CD14-positive monocyte (primary cell): Measurements from ENCODE around the gene PKP3. TPM values are rescaled to one million over a fixed set of nuclear protein-coding genes. Genes with fewer than 3 reads are reported as not detected.
A peak's percentile ranks its signal among the peaks of the same experiment; 100 is the strongest.

Experiments
- DNase-seq, 3 donors: peaks; one replicate each; pipeline ENCODE4 v3.0.0-alpha.2; 2011 to 2022
- H2AFZ ChIP-seq: 2 replicates; pipeline ENCODE4 v1.6.0; 2012; ENCODE audit warnings: mild to moderate bottlenecking, low read depth, low read length, inconsistent platforms; ENCODE audit not compliant: insufficient read depth, poor library complexity, severe bottlenecking
- H3K27ac ChIP-seq, 2 donors: 1 replicate in 1 of 2; 2 replicates in 1 of 2; pipeline ENCODE4 v1.5.1; 2012 to 2013; ENCODE audit warnings: low read length in 2 of 2, control low read depth in 1 of 2, inconsistent platforms in 1 of 2, low read depth in 1 of 2, mild to moderate bottlenecking in 1 of 2
- H3K27me3 ChIP-seq, 2 donors: one replicate each; pipeline versions ENCODE4 v1.6.0 to v1.6.1; 2011 to 2013; ENCODE audit warnings: low read length in 2 of 2; ENCODE audit not compliant: control insufficient read depth in 2 of 2, insufficient read depth in 2 of 2
- H3K36me3 ChIP-seq, 2 donors: replicated peaks in 1 of 2; 1 replicate in 1 of 2; 2 replicates in 1 of 2; pipeline versions ENCODE4 v1.5.1 to v1.6.1; 2012 to 2013; ENCODE audit warnings: low read length in 2 of 2, control low read depth in 1 of 2, inconsistent platforms in 1 of 2, mild to moderate bottlenecking in 1 of 2; ENCODE audit not compliant: insufficient read depth in 2 of 2, control insufficient read depth in 1 of 2
- H3K4me1 ChIP-seq, 2 donors: 1 replicate in 1 of 2; 2 replicates in 1 of 2; pipeline versions ENCODE4 v1.5.1 to v1.6.1; 2012 to 2013; ENCODE audit warnings: low read length in 2 of 2, control low read depth in 1 of 2, inconsistent platforms in 1 of 2, mild to moderate bottlenecking in 1 of 2, moderate library complexity in 1 of 2; ENCODE audit not compliant: insufficient read depth in 2 of 2, control insufficient read depth in 1 of 2
- H3K4me2 ChIP-seq: replicated peaks from 2 replicates; pipeline ENCODE3; 2012; ENCODE audit warnings: low read length, moderate library complexity, mild to moderate bottlenecking; ENCODE audit not compliant: poor library complexity, severe bottlenecking; ENCODE audit errors: extremely low read depth
- H3K4me3 ChIP-seq, 3 experiments: fragments of 200-600 bp in 1 of 3; sonication (generic) in 1 of 3; replicated peaks in 1 of 3; 1 replicate in 2 of 3; 2 replicates in 1 of 3; pipeline ENCODE4 v1.5.1; 2011 to 2013; ENCODE audit warnings: low read length in 3 of 3, mild to moderate bottlenecking in 3 of 3, control low read depth in 2 of 3, low read depth in 2 of 3, inconsistent platforms in 1 of 3, moderate library complexity in 1 of 3
- H3K79me2 ChIP-seq: 2 replicates; pipeline ENCODE4 v1.6.0; 2012; ENCODE audit warnings: mild to moderate bottlenecking, control low read depth, inconsistent platforms, low read length, moderate library complexity; ENCODE audit not compliant: insufficient read depth
- H3K9ac ChIP-seq: 2 replicates; pipeline ENCODE4 v1.6.0; 2017; ENCODE audit warnings: low read length, mild to moderate bottlenecking; ENCODE audit not compliant: insufficient read depth, poor library complexity, severe bottlenecking
- H3K9me3 ChIP-seq, 2 donors: replicated peaks in 1 of 2; 1 replicate in 1 of 2; 2 replicates in 1 of 2; pipeline versions ENCODE4 v1.5.1 to v1.6.1; 2012 to 2013; ENCODE audit warnings: low read length in 2 of 2, control low read depth in 1 of 2; ENCODE audit not compliant: control insufficient read depth in 1 of 2, insufficient read depth in 1 of 2
- H4K20me1 ChIP-seq: 2 replicates; pipeline ENCODE4 v1.6.0; 2012; ENCODE audit warnings: mild to moderate bottlenecking, low read length, control low read depth, moderate library complexity; ENCODE audit not compliant: insufficient read depth
- H3K27ac Mint-ChIP-seq, 7 donors: one replicate each; pipeline ENCODE4 v1.8.0; 2020; ENCODE audit warnings: mild to moderate bottlenecking in 7 of 7, mixed read lengths in 7 of 7, moderate library complexity in 6 of 7, inconsistent platforms in 2 of 7
- H3K27me3 Mint-ChIP-seq, 3 donors: one replicate each; pipeline ENCODE4 v1.8.0; 2021 to 2022; ENCODE audit warnings: low read depth in 3 of 3, mild to moderate bottlenecking in 3 of 3, mixed read lengths in 3 of 3, moderate library complexity in 3 of 3, inconsistent platforms in 1 of 3
- H3K36me3 Mint-ChIP-seq, 2 donors: one replicate each; pipeline ENCODE4 v1.8.0; 2020; ENCODE audit warnings: mixed read lengths in 2 of 2, inconsistent platforms in 1 of 2, mild to moderate bottlenecking in 1 of 2
- H3K4me1 Mint-ChIP-seq: one replicate; pipeline ENCODE4 v1.8.0; 2020; ENCODE audit warnings: mild to moderate bottlenecking, mixed read lengths
- H3K4me3 Mint-ChIP-seq, 2 donors: one replicate each; pipeline ENCODE4 v1.8.0; 2020; ENCODE audit warnings: mild to moderate bottlenecking in 2 of 2, mixed read lengths in 2 of 2, moderate library complexity in 1 of 2
- H3K9me3 Mint-ChIP-seq, 7 donors: one replicate each; pipeline ENCODE4 v1.8.0; 2020 to 2022; ENCODE audit warnings: mixed read lengths in 7 of 7, mild to moderate bottlenecking in 6 of 7, moderate library complexity in 6 of 7, inconsistent platforms in 2 of 7
- CTCF ChIP-seq: fragments of 200-600 bp; IDR thresholded peaks from one replicate; pipeline ENCODE4 v1.8.0; 2022; ENCODE audit warnings: antibody characterized with exemption, mild to moderate bottlenecking
- WGBS: methylation state at CpG from one replicate; pipeline ENCODE4 v1.1.5; 2013; ENCODE audit warnings: missing lambda C conversion rate; ENCODE audit not compliant: insufficient coverage; 5-methylcytosine and 5-hydroxymethylcytosine counted together
- intact Hi-C, 2 donors: fragments of 100-400 bp; cut with micrococcal nuclease; formaldehyde crosslinking; loops; one replicate each; pipeline versions ENCODE4 v1.15.0 to v1.15.1; 2023
- polyA plus RNA-seq, 3 donors: library from polyadenylated mRNA; depleted of rRNA in 1 of 3; unstranded in 2 of 3; stranded (reverse) in 1 of 3; fragments of 300-500 nt in 2 of 3; fragments of >200 nt in 1 of 3; fragmentation: Illumina TruSeq in 2 of 3; gene quantifications; 1 replicate in 2 of 3; 2 replicates in 1 of 3; pipeline ENCODE4 v1.2.3, GENCODE V29; 2012 to 2021

The PKP3 gene
- polyA plus RNA-seq, 3 donors, result not detected

GRCh38 chr11:415640-416041, 21.6 kb downstream of the PKP3 start:
- no peaks in the 10 kb centered on the region for H3K36me3 Mint-ChIP-seq
- H4K20me1 ChIP-seq, result peaks cover 11% of the 10 kb centered on the region
- no peak for DNase-seq
- peak overlapping the region; percentile 96 for H3K4me2 ChIP-seq
- intact Hi-C loops, result loop anchor here in 1 of 2 donors (2.0 kb wide), 1 partner anchor 35 kb away; the partner anchor contains the start of gene PTDSS2
- peaks cover 38% of the 10 kb centered on the region for H3K79me2 ChIP-seq
- H3K27me3 ChIP-seq, result no peaks in the 10 kb centered on the region
- no peaks in the 10 kb centered on the region for H3K9me3 Mint-ChIP-seq
- H3K9ac ChIP-seq, result peak overlapping the region; percentile 77
- 36% methylated on average over 3 of the region's 5 CpGs for WGBS
- peak overlapping the region; percentile 41 to 96 (median 79) for H3K4me3 ChIP-seq
- peak overlapping the region; percentile 86 to 93 (median 90) for H3K27ac Mint-ChIP-seq
- H3K4me1 ChIP-seq, result peaks cover 41 to 54% of the 10 kb centered on the region in 2 donors
- peaks cover 45% of the 10 kb centered on the region for H3K4me1 Mint-ChIP-seq
- peak overlapping the region; percentile 53 to 90 for H3K27ac ChIP-seq
- no peaks in the 10 kb centered on the region for H3K36me3 ChIP-seq
- no peak for TF ChIP-seq CTCF
- H3K9me3 ChIP-seq, result no peaks in the 10 kb centered on the region
- H3K27me3 Mint-ChIP-seq, result peaks cover under 1 to 19% (median 11%) of the 10 kb centered on the region in 3 donors
- peak overlapping the region; percentile 89 to 97 for H3K4me3 Mint-ChIP-seq
- peak overlapping the region; percentile 83 for H2AFZ ChIP-seq

- Mint-ChIP-seq H3K9me3 (no peaks in the 10 kb centered on the region), H3K27me3 (peaks cover 5 to 22% (median 11%) of the 10 kb centered on the region in 3 donors), H3K4me3 (peak overlapping the region; percentile 89 to 97), H3K36me3 (no peaks in the 10 kb centered on the region), H3K4me1 (peaks cover 45% of the 10 kb centered on the region), H3K27ac (peak overlapping the region; percentile 86 to 93 (median 90))
- Histone ChIP-seq H2AFZ (peak overlapping the region; percentile 83), H3K4me1 (peaks cover 41 to 54% of the 10 kb centered on the region in 2 donors), H3K4me2 (peak overlapping the region; percentile 96), H3K9me3 (no peaks in the 10 kb centered on the region), H3K9ac (peak overlapping the region; percentile 77), H3K27ac (peak overlapping the region; percentile 53 to 90), H3K27me3 (no peaks in the 10 kb centered on the region), H3K79me2 (peaks cover 38% of the 10 kb centered on the region), H4K20me1 (peaks cover 11% of the 10 kb centered on the region), H3K4me3 (peak overlapping the region; percentile 41 to 96 (median 79)), H3K36me3 (no peaks in the 10 kb centered on the region)
- 3% methylated on average over 45 of the region's 45 CpGs for WGBS
- TF ChIP-seq CTCF, result no peak
- DNase-seq, result no peak
- intact Hi-C loops, result loop anchor here in 1 of 2 donors (2.0 kb wide), 1 partner anchor 35 kb away; the partner anchor contains the start of gene PTDSS2
These were observed 22.2 kb downstream of the PKP3 start for GRCh38 chr11:416051-416756.
